SU-DHL-6 (cell line): Measurements from ENCODE around the gene KLRC3.

ENCODE experiments used
- CTCF ChIP-seq: fragments of 200-600 bp; sonication (generic); IDR thresholded peaks from one replicate; pipeline ENCODE4 v1.5.1; 2017; ENCODE audit warnings: antibody characterized with exemption, mild to moderate bottlenecking, low read length, moderate library complexity; ENCODE audit not compliant: insufficient read depth, poor library complexity, severe bottlenecking
- EZH2phosphoT487 ChIP-seq: fragments of 200-600 bp; sonication (generic), shearing (Covaris generic); conservative IDR thresholded peaks from 2 replicates; pipeline ENCODE4 v1.6.1; 2018; ENCODE audit warnings: mild to moderate bottlenecking, antibody characterized with exemption, low read length, moderate library complexity, mixed read lengths

GRCh38 chr12:10456856-10457255 is 36.5 kb upstream of the KLRC3 start:
- TF ChIP-seq CTCF = no peak
- TF ChIP-seq EZH2phosphoT487 = no peak
